A673 (cell line): ENCODE measurements around the gene PKNOX2.

ENCODE experiments used
- CTCF ChIP-seq: fragments of 300-800, 200-600 bp; sonication (generic); conservative IDR thresholded peaks from 2 replicates; pipeline ENCODE4 v1.5.1; 2017; ENCODE audit warnings: low read depth, mild to moderate bottlenecking, antibody characterized with exemption, low read length, moderate library complexity, mixed read lengths
- EZH2 ChIP-seq: fragments of 200-600 bp; sonication (generic); IDR thresholded peaks from 2 replicates; pipeline ENCODE4 v1.6.1; 2017; ENCODE audit warnings: borderline replicate concordance, low read depth, mild to moderate bottlenecking, mixed read lengths, antibody characterized with exemption, low read length; ENCODE audit not compliant: poor library complexity, severe bottlenecking

- TF ChIP-seq CTCF, result no peak
- no peak for TF ChIP-seq EZH2
Observed at GRCh38 chr11:125468852-125469251, 304.3 kb downstream of the PKNOX2 start.
